PFSK-1 (cell line): ENCODE data around the gene FGD1.

Experiments used
- FOXP2 ChIP-seq: optimal IDR thresholded peaks from 2 replicates; pipeline ENCODE3; 2011; ENCODE audit warnings: borderline replicate concordance, control low read depth, inconsistent platforms; ENCODE audit not compliant: insufficient read depth; ENCODE audit errors: extremely low read length, extremely low read depth
- POLR2AphosphoS5 ChIP-seq: IDR thresholded peaks from 2 replicates; pipeline ENCODE4 v1.6.1; 2012; ENCODE audit warnings: low read depth, mild to moderate bottlenecking, control low read depth, low read length, moderate library complexity
- REST ChIP-seq, 2 experiments: IDR thresholded peaks; 2 replicates each; pipeline versions ENCODE4 v1.6.1 to v1.8.0; 2011 to 2012; ENCODE audit warnings: low read depth in 2 of 2, low read length in 2 of 2, control low read depth in 1 of 2, inconsistent platforms in 1 of 2, mild to moderate bottlenecking in 1 of 2, moderate library complexity in 1 of 2; ENCODE audit not compliant: insufficient read depth in 1 of 2
- SIN3A ChIP-seq: IDR thresholded peaks from 2 replicates; pipeline ENCODE4 v1.6.1; 2012; ENCODE audit warnings: mild to moderate bottlenecking, low read length, moderate library complexity, borderline replicate concordance; ENCODE audit not compliant: insufficient read depth
- TAF1 ChIP-seq: IDR thresholded peaks from 2 replicates; pipeline ENCODE4 v1.6.1; 2012; ENCODE audit warnings: low read length, control low read depth, borderline replicate concordance; ENCODE audit not compliant: insufficient read depth

The FGD1 gene

GRCh38 chrX:54452920-54453319 is 43.1 kb downstream of the FGD1 start:
- TF ChIP-seq TAF1 = no peak

GRCh38 chrX:54449929-54450328 is 46.1 kb downstream of the FGD1 start:
- TF ChIP-seq FOXP2 (no peak), SIN3A (no peak), REST (IDR thresholded peaks at IDR 0.05; ENCODE audit: insufficient read depth in 1 of 2, low read depth in 2 of 2, low read length in 2 of 2) (no peak), POLR2AphosphoS5 (no peak), TAF1 (no peak)

GRCh38 chrX:54447461-54447860 is 48.6 kb downstream of the FGD1 start:
- TF ChIP-seq SIN3A (no peak), FOXP2 (no peak), POLR2AphosphoS5 (no peak)

GRCh38 chrX:54446084-54446483 is 50.0 kb downstream of the FGD1 start:
- TF ChIP-seq FOXP2 (no peak), POLR2AphosphoS5 (no peak), SIN3A (no peak), REST (IDR thresholded peaks at IDR 0.05; ENCODE audit: insufficient read depth in 1 of 2, low read depth in 2 of 2, low read length in 2 of 2) (no peak), TAF1 (no peak)

GRCh38 chrX:54444752-54445151 is 51.3 kb downstream of the FGD1 start:
- TF ChIP-seq POLR2AphosphoS5 (peak; percentile 29; the same call in 1 of the 2 replicates), REST (IDR thresholded peaks at IDR 0.05; ENCODE audit: insufficient read depth in 1 of 2, low read depth in 2 of 2, low read length in 2 of 2) (no peak)

GRCh38 chrX:54442790-54443189 is 53.2 kb downstream of the FGD1 start:
- TF ChIP-seq FOXP2 = no peak
- TF ChIP-seq SIN3A = no peak
- no peak for TF ChIP-seq REST (IDR thresholded peaks at IDR 0.05; ENCODE audit: insufficient read depth in 1 of 2, low read depth in 2 of 2, low read length in 2 of 2)
- TF ChIP-seq POLR2AphosphoS5 = no peak
- no peak for TF ChIP-seq TAF1
